Small intestine (tissue), 7 donors: Measurements from ENCODE around the gene HELZ. TPM values are rescaled to one million over a fixed set of nuclear protein-coding genes. Genes with fewer than 3 reads are reported as not detected.
"Not testable (repeated sequence)": the region's sequence is repeated elsewhere in the genome, so short reads cannot be mapped to it uniquely, and the experiment has no call there.

Source experiments
- DNase-seq, 2 donors: peaks; one replicate each; pipeline versions ENCODE4 v3.0.0 to v3.0.0-alpha.2; 2013
- FAIRE-seq: peaks from 2 replicates; lab custom pipeline; 2012; peaks lifted over from hg19 to GRCh38; lab: Jason Lieb, UNC
- H3K27ac ChIP-seq, 3 donors: one replicate each; pipeline ENCODE4 v1.5.1; 2013; ENCODE audit warnings: low read length in 2 of 3, mild to moderate bottlenecking in 2 of 3, control low read depth in 1 of 3, inconsistent platforms in 1 of 3, low read depth in 1 of 3, moderate library complexity in 1 of 3
- H3K27me3 ChIP-seq, 3 donors: one replicate each; pipeline ENCODE4 v1.6.1; 2013; ENCODE audit warnings: low read length in 3 of 3, inconsistent platforms in 1 of 3; ENCODE audit not compliant: control insufficient read depth in 3 of 3, insufficient read depth in 3 of 3
- H3K36me3 ChIP-seq, 3 donors: one replicate each; pipeline ENCODE4 v1.6.1; 2013; ENCODE audit warnings: low read length in 3 of 3, inconsistent platforms in 1 of 3, low read depth in 1 of 3, mild to moderate bottlenecking in 1 of 3, moderate library complexity in 1 of 3; ENCODE audit not compliant: control insufficient read depth in 3 of 3, insufficient read depth in 2 of 3
- H3K4me1 ChIP-seq, 3 donors: one replicate each; pipeline ENCODE4 v1.6.1; 2013; ENCODE audit warnings: low read length in 2 of 3, inconsistent platforms in 1 of 3, low read depth in 1 of 3, mild to moderate bottlenecking in 1 of 3, moderate library complexity in 1 of 3; ENCODE audit not compliant: control insufficient read depth in 3 of 3, insufficient read depth in 2 of 3
- H3K4me3 ChIP-seq, 3 donors: one replicate each; pipeline ENCODE4 v1.5.1; 2013; ENCODE audit warnings: low read length in 3 of 3, control low read depth in 1 of 3, inconsistent platforms in 1 of 3, low read depth in 1 of 3, mild to moderate bottlenecking in 1 of 3, moderate library complexity in 1 of 3
- H3K9me3 ChIP-seq, 2 donors: one replicate each; pipeline ENCODE4 v1.6.1; 2013; ENCODE audit warnings: low read depth in 1 of 2, low read length in 1 of 2; ENCODE audit not compliant: control insufficient read depth in 2 of 2, insufficient read depth in 1 of 2
- WGBS, 3 donors: extraction: QIAGEN DNeasy Blood & Tissue Kit; methylation state at CpG; one replicate each; pipeline ENCODE4 v1.1.7; 2013; 5-methylcytosine and 5-hydroxymethylcytosine counted together
- polyA plus RNA-seq, 4 donors: library from polyadenylated mRNA; stranded (reverse) in 3 of 4; unstranded in 1 of 4; fragments of 200-250 nt in 3 of 4; fragments of 120-200 nt in 1 of 4; gene quantifications; one replicate each; pipeline versions ENCODE4 v1.2.1 to v1.2.3, GENCODE V29; 2013
- donor health status: healthy with polysubstance abuse.
- donor health status: control.
- donor health status: control.
- donor health status: Bipolar disorder and iron deficiency.
- donor health status: healthy.

Gene HELZ
- polyA plus RNA-seq, 4 donors: 2.7 to 27.3 (median 3.6) TPM

DNA sequence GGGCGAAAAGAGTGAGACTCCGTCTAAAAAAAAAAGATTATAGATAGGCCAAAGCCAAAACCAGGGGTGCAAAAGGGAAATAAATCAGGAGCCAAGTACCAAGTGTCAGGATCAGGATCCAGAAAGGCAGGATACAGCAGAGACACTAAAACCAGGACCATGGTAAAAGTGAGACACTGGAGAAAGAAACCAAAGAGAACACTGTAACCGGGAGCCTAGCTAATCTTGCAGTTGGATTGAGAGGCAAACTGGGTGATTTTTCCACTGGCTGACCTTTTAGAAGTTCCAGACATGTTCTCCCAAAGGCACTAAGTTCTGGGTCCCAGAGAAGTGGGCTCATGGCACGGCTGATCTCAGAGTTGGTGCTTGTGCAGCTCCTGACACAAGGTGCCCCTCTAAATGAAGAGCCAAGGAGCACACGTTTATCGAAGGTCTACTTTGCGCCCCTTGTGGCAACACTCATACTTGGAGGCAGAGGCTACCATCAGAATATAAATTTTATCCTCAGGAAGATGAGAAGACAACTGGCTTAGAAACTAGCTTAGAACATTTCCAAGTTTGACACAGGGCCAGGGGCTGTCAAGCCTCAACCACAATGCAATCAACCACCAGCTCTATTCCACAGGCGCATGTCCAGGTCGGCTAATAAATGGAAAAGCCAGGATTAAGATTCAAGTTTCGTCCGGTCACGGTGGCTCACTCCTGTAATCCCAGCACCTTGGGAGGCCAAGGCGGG, 27.5 kb upstream of the HELZ start:
- Histone ChIP-seq H3K4me3 (no peak overlapping the region), H3K36me3 (no peaks in the 10 kb centered on the region), H3K4me1 (no peaks in the 10 kb centered on the region), H3K27me3 (no peaks in the 10 kb centered on the region), H3K27ac (no peak overlapping the region), H3K9me3 (peaks cover 0 to 2% of the 10 kb centered on the region in 2 donors)
- no peak for FAIRE-seq
- no peak for DNase-seq
- 82 to 85% (median 85%) methylated on average over 13 of the region's 13 CpGs for WGBS, 3 donors

DNA sequence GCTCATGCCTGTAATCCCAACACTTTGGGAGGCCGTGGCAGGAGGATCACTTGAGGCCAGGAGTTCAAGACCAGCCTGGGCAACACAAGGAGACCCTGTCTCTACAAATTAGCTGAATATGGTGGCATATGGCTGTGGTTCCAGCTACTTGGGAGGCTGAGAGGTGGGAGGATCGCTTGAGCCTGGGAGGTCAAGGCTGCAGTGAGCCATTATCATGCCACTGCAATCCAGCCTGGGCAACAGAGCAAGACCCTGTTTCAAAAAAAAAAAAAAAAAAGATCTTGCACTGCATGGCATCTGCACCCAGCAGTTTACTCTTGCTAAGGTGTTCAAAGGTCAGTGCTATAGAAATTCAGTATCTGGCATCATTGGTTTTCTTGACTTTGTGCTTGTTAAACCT, 26.2 kb upstream of the HELZ start:
- FAIRE-seq: not testable (repeated sequence)

GRCh38 chr17:67270416-67270815, 25.4 kb upstream of the HELZ start:
- DNase-seq: no peak
- Histone ChIP-seq H3K27ac (no peak overlapping the region), H3K4me1 (no peaks in the 10 kb centered on the region), H3K36me3 (no peaks in the 10 kb centered on the region), H3K4me3 (no peak overlapping the region), H3K27me3 (no peaks in the 10 kb centered on the region), H3K9me3 (peaks cover 0 to 2% of the 10 kb centered on the region in 2 donors)
- FAIRE-seq: no peak
- WGBS, 3 donors: 76 to 88% (median 82%) methylated on average over 6 of the region's 6 CpGs

More for the DNA sequence above, 26.2 kb upstream of the HELZ start:
- H3K9me3 ChIP-seq, H3K27ac ChIP-seq, H3K4me1 ChIP-seq, H3K36me3 ChIP-seq, H3K4me3 ChIP-seq, DNase-seq, H3K27me3 ChIP-seq: not testable (repeated sequence)
- WGBS, 3 donors: 80 to 90% (median 83%) methylated on average over 2 of the region's 2 CpGs

- FAIRE-seq (no peak), DNase-seq (no peak)
- no peak overlapping the region for H3K27ac ChIP-seq
- H3K9me3 ChIP-seq: no peaks in the 10 kb centered on the region
- H3K4me3 ChIP-seq: no peak overlapping the region
- no peaks in the 10 kb centered on the region for H3K36me3 ChIP-seq
- WGBS, 3 donors: 89 to 95% (median 93%) methylated on average over 7 of the region's 7 CpGs
- no peaks in the 10 kb centered on the region for H3K27me3 ChIP-seq
- H3K4me1 ChIP-seq: no peaks in the 10 kb centered on the region
These were observed 21.5 kb upstream of the HELZ start for GRCh38 chr17:67266496-67266895.

DNA sequence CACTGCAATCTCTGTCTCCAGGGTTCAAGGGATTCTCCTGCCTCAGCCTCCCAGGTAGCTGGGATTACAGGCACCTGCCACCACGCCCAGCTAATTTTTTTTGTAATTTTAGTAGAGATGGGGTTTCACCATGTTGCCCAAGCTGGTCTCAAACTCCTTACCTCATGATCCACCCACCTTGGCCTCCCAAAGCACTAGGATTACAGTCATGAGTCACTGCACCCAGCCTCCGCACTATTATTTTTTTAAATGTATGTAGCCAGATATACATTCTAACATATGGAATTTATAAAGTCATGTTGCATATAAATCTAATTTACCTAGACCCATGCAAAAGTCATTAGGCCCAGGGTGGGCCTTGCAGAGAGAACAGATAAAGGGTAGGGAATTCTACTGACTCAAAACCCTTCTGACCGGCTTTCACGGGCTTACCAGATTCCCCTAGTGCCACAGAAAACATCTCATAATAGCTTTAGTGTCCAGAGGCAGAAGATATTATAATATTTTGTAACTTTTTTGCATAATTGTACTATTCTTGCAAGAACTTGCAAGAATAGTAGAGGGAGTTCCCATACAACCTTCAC, 20.5 kb upstream of the HELZ start:
- Histone ChIP-seq H3K27ac (no peak overlapping the region), H3K27me3 (no peaks in the 10 kb centered on the region), H3K36me3 (no peaks in the 10 kb centered on the region), H3K4me1 (peaks cover 0 to 4% (median 0%) of the 10 kb centered on the region in 3 donors), H3K9me3 (no peaks in the 10 kb centered on the region), H3K4me3 (no peak overlapping the region)
- no peak for FAIRE-seq
- no peak for DNase-seq
- WGBS, 3 donors: 92 to 97% (median 94%) methylated on average over 4 of the region's 4 CpGs

DNA sequence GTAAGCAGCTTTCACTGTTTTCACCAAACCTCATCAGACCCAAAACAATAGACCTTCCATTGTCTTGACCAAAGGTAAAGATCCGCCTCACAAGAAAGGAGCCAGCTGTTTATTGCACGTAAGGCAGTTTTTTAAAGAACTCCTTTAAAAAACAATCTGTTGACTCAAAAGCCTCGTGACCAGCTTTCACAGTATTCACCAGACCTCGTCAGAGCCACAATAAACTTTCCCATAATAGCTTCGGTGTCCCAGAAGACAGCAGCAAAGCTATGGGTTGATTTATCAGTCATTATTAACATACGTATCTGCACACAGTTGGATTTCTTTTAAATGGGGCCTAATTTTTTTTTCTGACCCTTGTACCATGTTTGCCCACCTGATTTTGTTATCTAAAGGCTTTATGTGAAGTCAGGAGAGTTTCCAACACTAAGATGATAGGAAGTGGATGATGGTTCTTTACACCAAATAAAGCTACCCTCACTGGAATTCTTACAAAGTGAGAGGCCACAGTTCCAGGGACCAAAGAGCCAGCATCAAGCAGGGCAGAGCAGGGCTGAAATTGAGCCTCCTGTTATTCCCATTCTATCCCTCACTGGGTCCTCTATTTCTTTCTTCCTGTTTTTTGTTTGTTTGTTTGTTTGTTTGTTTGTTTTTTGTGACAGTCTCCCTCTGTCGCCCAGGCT, 17.6 kb upstream of the HELZ start:
- Histone ChIP-seq H3K27ac (peak overlapping the region in 1 of 3 donors; percentile 16), H3K27me3 (no peaks in the 10 kb centered on the region), H3K4me3 (no peak overlapping the region), H3K36me3 (no peaks in the 10 kb centered on the region), H3K4me1 (peaks cover 0 to 7% (median 0%) of the 10 kb centered on the region in 3 donors), H3K9me3 (no peaks in the 10 kb centered on the region)
- peak in 1 of 2 donors; percentile 65 for DNase-seq
- FAIRE-seq: no peak
- WGBS, 3 donors: 41 to 57% (median 47%) methylated on average over 7 of the region's 7 CpGs

- DNase-seq: peak in 1 of 2 donors; percentile 91
- H3K27ac ChIP-seq: peak overlapping the region in 2 of 3 donors; percentile 74 to 86
- H3K4me3 ChIP-seq: no peak overlapping the region
- FAIRE-seq: no peak
- H3K36me3 ChIP-seq: no peaks in the 10 kb centered on the region
- H3K4me1 ChIP-seq: peaks cover 0 to 8% (median 0%) of the 10 kb centered on the region in 3 donors
- H3K9me3 ChIP-seq: peaks cover 0 to 3% of the 10 kb centered on the region in 2 donors
- 42 to 56% (median 54%) methylated on average over 14 of the region's 14 CpGs for WGBS, 3 donors
- H3K27me3 ChIP-seq: no peaks in the 10 kb centered on the region
These were observed 15.4 kb upstream of the HELZ start for GRCh38 chr17:67260170-67260987.
